Endothelial cell of hepatic sinusoid (primary cell): ENCODE data around the gene FBXO27.

Experiments
- in situ Hi-C: cut with HindIII; loops from 2 replicates; pipeline ENCODE4 v1.10.0; 2017; ENCODE audit warnings: low sequenced_read_pairs

FBXO27 gene

GRCh38 chr19:39032063-39032918 is at the start of gene FBXO27:
TSS of gene FBXO27 (minus strand) at chr19:39032549. CDS start at chr19:39032227, 322 bp downstream.
- in situ Hi-C loops: no loop called here

- in situ Hi-C loops: no loop called here
Observed at GRCh38 chr19:39080431-39080830, 48.1 kb upstream of the FBXO27 start.

GRCh38 chr19:39078436-39079200 is 46.3 kb upstream of the FBXO27 start:
- in situ Hi-C loops: no loop called here

GRCh38 chr19:39077323-39077722 is 45.0 kb upstream of the FBXO27 start:
- in situ Hi-C loops: no loop called here

GRCh38 chr19:39074942-39075341 is 42.6 kb upstream of the FBXO27 start:
- in situ Hi-C loops: no loop called here

- in situ Hi-C loops: no loop called here
Observed at GRCh38 chr19:39074205-39074692, 41.9 kb upstream of the FBXO27 start.

GRCh38 chr19:39070888-39071287 is 38.5 kb upstream of the FBXO27 start:
- in situ Hi-C loops: no loop called here

GRCh38 chr19:39068259-39068658 is 35.9 kb upstream of the FBXO27 start:
- in situ Hi-C loops: loop anchor here (10.0 kb wide), 1 partner anchor 47 kb away; no protein-coding TSS in a partner anchor

- in situ Hi-C loops: loop anchor here (10.0 kb wide), 1 partner anchor 48 kb away; no protein-coding TSS in a partner anchor
Observed at GRCh38 chr19:39067104-39067503, 34.8 kb upstream of the FBXO27 start.

- in situ Hi-C loops: loop anchor here (10.0 kb wide), 1 partner anchor 49 kb away; no protein-coding TSS in a partner anchor
Observed at GRCh38 chr19:39065928-39066327, 33.6 kb upstream of the FBXO27 start.

GRCh38 chr19:39064405-39064804 is 32.1 kb upstream of the FBXO27 start:
- in situ Hi-C loops: loop anchor here (10.0 kb wide), 1 partner anchor 50 kb away; no protein-coding TSS in a partner anchor

GRCh38 chr19:39060171-39060570 is 27.8 kb upstream of the FBXO27 start:
- in situ Hi-C loops: loop anchor here (10.0 kb wide), 1 partner anchor 55 kb away; no protein-coding TSS in a partner anchor

- in situ Hi-C loops: no loop called here
Observed at GRCh38 chr19:39059302-39059701, 27.0 kb upstream of the FBXO27 start.

- in situ Hi-C loops: no loop called here
Observed at GRCh38 chr19:39057615-39058014, 25.3 kb upstream of the FBXO27 start.

GRCh38 chr19:39054091-39054470 is 21.7 kb upstream of the FBXO27 start:
- in situ Hi-C loops: no loop called here

- in situ Hi-C loops: no loop called here
Observed at GRCh38 chr19:39053276-39054090, 21.1 kb upstream of the FBXO27 start.

- in situ Hi-C loops: no loop called here
Observed at GRCh38 chr19:39052846-39053245, 20.5 kb upstream of the FBXO27 start.

- in situ Hi-C loops: no loop called here
Observed at GRCh38 chr19:39052243-39052746, 19.9 kb upstream of the FBXO27 start.

GRCh38 chr19:39047073-39047472 is 14.7 kb upstream of the FBXO27 start:
- in situ Hi-C loops: no loop called here

- in situ Hi-C loops: no loop called here
Observed at GRCh38 chr19:39046037-39046821, 13.9 kb upstream of the FBXO27 start.
